NK-92 treated with Interleukin-12 subunit alpha and Interleukin-12 subunit beta, amount 100 ng/mL, for 24 hours (cell line): Measurements from ENCODE around the gene FAAP20.

ENCODE experiments used
- DNase-seq: peaks from one replicate; lab custom pipeline; 2025; lab: John Stamatoyannopoulos, UW

Gene FAAP20

DNA sequence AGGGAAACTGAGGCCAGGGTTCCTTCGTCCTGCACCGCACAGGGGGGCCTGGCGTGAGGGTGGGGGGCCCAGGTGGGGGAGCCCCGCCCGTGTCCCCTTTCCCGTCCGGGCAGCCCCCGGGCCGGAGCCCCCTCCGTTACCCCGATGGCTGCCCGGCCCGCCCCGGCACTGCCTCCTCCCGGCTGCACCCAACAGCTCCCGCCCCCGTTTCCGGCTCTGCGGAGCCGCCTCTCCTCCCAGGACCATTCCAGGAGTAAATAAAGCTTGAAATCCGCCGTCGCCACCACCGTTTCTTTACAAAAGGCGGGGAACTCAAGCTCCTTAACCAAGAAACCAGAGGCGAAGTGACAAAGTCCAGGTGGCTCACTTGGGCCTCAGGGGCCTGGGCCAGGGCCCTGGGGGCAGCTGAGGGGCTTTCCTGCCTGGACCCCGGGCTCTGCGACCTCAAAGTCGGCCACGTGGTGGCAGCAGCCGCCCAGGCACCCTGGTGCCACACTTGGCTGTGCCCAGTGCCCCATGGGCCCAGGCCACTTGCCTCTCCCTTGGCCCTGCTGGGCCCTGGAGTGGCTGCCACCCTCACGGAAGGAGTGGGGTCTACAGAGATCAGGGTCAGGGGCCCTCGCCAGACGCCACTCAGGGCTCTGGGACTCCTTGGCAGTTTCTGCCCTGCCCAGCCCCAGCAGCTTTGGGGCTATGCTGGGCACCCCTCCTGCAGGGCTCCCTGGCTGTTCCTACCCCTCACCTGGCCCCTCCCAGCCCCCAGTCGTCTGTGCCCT, 514 bp upstream of the FAAP20 start:
- DNase-seq = peak; percentile 79

- no peak for DNase-seq
These were observed 874 bp downstream of the FAAP20 start for GRCh38 chr1:2193514-2194281.

DNA sequence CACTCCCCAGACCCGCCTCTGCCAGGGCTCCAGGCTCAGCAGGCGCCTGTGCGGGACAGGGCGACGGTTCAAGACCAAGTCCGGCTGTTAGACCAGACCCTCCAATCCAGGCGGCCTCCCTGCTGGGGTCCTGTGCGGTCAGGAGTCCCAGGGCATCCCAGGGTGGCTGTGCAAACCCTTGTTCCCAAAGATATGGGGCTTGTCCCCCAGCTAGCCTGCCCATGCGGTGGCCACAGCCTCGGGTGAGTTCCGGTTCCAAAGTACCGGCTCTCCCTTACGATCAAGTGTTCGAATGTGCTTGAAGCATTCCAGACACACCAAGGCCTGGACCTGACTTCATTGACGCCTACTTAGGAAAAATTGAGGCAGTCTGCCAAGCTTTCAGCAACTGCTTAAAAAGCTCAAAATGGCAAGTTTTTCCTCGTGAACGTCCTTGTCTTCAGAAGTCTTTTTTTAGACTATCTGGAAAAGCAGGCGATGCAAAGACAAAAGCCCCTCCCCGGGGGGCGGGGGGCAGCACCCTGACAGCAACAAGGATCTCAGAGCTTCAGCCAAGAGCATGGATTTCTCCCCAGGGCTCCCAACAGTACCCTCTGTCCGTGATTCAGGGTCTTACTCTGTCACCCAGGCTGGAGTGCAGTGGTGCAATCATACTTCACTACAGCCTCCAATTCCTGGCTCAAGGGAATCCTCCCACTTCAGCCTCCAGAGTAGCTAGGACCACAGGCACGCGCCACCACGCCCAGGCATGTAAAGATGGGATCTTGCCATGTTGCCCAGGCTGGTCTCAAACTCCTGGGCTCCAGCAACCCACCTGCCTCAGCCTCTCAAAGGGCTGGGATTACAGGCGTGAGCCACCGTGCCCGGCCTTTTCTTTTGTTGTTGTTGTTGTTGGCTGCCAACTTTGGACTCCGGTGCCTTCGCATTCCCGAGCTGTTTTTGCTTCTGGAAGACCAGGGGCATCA, 2.3 kb downstream of the FAAP20 start:
- no peak for DNase-seq

GRCh38 chr1:2190491-2190976, 4.0 kb downstream of the FAAP20 start:
- no peak for DNase-seq

DNA sequence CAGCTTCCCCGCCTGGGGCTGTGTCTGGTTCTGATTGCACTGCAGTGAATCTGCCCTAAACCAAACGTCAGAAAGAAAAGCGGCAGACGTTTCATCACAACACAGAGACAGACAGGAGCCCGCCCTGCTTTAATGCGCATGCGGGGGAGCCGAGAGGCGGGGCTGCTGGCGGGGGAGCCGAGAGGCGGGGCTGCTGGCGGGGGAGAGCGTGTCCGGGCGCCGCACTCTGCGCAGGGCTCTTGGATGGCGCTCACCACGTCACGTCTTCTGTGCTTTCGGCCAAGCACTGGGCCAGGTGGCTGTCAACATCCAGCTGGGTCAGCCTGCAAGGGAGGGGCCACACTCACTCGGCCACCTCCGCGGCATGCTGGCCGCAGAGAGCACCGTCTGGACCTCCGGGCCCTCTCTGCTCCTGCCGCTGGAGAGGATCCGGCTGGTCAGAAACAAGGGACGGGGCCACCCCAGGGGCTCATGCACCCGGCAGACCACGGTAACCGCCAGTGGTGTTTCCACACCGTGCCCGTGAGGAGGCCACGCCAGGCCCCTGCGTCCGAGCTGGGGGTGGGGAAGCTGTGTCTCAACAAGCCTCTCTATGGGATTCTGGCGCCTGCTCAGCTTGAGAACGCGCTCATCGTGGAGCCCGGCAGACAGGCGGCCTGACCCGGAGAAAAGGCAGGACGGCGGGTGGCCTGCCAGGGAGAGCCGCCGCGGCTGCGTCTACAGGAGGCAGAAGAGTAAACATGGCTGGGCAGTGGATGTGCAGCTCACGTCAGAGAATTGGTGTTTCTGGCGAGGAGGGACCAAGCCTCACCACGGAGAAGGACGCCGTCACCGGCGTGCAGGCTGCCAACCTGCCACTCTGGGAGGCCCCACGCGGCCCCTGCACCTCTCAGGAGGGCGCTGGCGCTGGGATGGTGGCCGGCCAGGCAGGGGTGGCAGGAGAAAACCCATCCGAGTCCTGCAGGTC, 4.8 kb downstream of the FAAP20 start:
- peak; percentile 40 for DNase-seq

DNA sequence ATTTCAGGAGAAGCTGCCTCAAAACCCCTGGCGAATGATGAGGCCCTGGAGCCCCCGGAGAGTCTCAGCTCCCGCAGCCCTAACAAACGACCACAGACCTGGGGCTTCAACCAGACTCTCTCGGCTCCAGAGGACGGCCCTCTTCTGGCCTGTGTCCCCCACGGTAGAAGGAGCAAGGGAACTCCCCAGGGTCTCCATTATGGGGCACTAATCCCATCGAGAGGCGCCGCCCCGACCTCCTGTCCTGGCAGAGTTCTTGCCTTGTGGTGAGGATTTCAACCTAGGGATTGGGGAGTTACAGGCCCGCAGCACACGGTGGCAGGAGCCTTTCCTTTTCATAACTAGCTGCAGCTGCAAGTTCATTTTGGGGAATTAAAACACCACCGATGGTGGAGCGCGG, 6.2 kb downstream of the FAAP20 start:
- no peak for DNase-seq

GRCh38 chr1:2187619-2188018, 7.0 kb downstream of the FAAP20 start:
- no peak for DNase-seq

DNA sequence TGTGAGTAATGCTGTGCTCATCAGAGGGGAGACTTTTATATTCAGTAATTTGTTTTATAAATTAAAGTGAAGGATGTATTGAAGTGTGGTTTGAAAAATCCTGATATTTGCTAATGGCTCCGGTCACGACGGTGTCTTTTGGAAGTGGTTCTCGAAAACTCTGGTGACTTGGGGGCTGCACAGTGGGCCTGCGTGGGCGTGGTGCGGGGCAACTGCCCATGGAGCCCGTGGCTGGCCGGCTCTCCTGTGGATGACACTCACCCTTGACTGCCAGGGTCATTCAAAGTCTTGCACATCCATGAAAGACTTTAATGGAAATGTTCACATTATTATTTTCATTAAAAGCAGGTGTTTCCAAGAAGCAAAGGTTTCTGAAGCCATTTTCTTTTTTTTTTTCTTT, 7.7 kb downstream of the FAAP20 start:
- no peak for DNase-seq

DNA sequence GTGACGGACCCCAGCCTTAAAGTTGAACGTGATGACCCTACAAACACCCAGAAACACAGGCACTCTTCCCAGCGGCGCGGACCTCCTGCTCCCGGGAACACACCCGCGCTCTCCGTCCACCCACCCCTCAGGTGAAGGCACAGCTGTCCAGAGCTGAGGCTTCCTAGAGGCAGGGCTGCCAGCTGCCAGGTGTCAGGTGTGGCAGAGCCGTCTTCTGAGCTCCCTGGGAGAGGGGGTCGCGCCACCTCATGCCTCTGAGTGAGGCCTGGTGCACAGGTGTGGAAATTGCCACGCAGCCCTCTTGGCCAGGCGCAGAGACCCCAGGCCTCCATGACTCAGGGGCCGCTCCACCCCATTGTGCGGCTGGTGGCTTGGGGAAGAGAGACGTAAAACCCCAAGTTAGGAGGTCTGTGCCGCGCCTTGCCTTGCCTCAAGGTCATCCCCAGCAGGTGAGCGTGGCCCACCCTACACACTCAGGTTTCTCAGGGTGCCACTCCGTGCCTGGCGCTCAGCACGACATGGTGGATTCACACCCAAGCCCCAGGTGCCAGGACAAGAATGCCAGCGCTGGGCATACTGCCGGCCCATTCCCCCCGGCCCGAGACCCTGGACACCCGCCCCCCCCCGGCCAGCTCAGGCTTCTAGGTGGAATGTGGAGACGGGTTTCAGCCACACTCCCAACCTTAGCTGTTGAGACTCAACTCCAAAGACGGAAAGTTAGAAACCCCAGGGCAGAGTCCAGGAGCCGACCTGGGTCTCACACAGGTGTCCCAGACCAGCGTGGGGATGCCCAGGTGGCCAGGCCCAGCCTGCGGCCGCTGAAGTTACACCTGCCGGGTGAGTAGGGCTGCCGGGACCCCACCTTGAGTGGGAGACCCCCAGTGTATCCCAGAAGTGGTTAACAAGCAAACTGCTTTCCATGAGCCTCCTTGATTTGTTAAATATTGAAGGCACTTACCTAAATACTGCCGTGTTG, 8.4 kb downstream of the FAAP20 start:
- no peak for DNase-seq

DNA sequence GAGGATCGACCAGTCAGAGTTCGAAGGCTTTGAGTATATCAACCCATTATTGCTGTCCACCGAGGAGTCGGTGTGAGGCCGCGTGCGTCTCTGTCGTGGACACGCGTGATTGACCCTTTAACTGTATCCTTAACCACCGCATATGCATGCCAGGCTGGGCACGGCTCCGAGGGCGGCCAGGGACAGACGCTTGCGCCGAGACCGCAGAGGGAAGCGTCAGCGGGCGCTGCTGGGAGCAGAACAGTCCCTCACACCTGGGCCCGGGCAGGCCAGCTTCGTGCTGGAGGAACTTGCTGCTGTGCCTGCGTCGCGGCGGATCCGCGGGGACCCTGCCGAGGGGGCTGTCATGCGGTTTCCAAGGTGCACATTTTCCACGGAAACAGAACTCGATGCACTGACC, 9.6 kb downstream of the FAAP20 start:
- no peak for DNase-seq

DNA sequence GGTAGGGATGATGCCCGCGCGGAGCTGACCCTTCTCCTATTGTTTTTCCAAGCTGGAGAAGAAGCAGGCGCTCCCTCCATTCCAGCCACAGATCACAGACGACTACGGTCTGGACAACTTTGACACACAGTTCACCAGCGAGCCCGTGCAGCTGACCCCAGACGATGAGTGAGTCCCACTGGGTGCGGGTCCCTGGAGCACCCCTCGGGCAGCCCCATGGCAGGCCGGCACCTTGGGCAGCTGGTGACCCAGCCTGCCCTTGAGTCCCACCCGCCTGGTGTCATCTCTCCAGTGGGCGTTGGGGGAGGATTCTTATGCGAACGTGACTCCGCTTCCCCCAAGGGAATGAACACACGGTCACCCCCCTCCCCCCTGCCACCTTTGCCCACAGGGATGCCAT, 10.0 kb downstream of the FAAP20 start:
- DNase-seq = no peak

DNA sequence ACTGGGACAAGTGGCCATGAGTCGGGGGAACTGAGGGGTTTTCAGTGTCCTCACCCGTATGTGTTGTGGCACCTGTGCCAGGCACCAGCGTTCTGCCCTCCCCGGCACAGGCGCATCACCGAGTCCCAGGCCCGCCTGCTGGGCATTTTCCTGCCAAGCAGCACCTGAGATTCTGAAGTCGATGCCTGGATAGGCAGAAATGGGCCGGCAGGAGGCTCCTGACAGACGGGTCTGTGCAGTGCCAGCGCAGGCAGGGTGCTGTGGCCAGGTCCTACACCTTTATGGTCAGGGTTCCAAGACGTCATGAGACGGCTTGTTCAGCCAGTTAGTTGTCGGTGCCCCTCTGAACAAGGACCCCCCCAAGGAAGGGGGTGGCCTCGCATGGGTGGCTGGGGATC, 10.6 kb downstream of the FAAP20 start:
- no peak for DNase-seq

DNA sequence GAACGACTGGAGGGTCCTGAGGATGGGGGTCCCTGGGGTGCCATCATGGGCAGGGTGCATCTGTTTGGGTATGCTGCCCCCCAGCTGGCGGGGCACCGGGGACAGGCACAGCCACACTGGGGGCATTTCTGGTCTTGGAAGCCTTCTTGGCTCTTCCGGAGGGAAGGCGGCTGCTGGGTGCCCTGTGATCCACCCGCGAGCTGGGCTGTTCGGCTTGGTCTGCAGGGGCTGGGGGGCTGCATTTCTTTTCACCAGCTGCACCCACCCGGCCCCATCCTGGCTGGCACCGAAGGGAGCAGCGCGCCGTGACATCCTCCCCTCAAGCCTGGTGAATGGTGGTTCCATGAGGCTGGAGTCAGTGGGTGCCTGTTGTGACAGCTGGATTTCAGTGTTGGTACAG, 12.2 kb downstream of the FAAP20 start:
- no peak for DNase-seq

DNA sequence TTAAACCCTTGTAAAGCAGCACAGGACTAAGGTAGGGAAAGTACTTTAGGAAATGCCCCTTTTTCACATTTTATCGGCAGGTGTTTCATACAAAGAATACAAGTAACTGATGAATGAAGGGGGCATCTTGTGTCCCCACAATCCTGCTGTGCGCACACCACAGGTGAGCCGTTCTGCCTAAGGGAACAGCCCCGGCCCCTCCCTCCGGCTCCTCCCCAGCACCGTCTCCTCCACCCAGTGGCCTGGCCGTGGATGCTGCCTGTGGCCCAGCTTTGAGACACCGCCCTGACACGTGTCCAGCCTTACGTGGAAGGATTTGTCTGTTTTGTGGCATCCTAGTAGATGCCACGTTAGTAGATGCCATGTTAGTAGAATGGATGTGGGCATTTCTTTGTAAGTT, 12.8 kb downstream of the FAAP20 start:
- DNase-seq = no peak

- DNase-seq = no peak
These were observed 13.3 kb downstream of the FAAP20 start for GRCh38 chr1:2181271-2181670.

DNA sequence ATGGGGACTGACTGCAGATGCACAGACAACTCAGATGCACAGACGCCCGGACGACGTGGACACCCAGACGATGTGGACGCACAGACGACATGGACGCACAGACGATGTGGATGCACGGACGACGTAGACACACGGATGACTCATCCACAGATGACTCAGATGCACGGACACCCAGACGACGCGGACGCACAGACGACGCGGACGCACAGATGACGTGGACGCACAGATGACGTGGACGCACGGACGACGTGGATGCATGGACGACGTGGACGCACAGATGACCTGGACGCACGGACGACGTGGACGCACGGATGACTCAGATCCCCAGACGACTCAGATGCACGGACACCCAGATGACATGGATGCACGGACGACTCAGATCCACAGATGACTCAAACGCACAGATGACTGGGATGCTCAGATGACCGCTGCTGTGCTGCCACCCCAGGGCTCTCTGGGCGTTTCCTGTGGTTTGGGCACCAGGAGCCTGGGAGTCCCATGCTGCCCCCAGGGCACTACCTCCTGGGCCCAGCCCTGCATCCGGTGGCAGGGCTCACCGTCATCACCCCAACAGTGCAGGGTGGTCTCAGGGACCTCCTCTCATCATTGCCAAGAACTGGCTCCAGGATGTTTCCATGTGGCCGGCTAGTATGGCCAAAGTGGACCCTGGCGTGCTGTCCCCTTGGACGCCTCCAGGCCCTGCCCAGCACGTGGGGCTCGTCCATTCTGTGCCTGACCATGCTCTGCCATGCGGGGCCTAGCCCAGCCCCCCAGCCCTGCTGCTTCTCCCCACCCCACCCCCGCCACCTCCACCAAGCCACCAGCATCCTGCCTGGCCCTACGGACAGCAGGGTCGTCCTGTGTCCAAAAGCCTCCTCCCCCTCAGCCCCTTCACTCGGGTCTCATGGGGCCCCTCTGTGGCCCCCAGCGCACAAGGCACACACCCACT, 14.0 kb downstream of the FAAP20 start:
- DNase-seq = no peak

GRCh38 chr1:2179283-2180013, 15.1 kb downstream of the FAAP20 start:
- no peak for DNase-seq

DNA sequence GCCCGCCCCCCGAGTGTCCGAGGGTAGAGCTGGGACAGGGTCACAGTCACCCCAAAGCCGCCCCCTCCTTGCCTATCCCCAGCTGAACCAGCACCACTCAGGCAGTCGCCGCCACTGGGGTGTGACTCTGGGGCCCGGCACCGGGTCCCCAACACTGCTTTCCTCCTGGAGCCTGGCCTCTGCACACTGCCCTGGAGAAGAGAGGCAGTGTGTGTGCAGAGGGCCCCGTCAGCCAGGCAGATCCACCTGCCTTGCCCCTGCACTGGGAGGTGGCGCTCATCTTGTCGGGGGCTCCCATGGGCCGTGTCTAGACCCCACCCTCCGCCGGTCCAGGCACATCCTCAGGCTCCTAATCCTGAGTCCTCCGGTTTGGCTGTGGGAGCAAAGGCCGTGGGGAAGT, 15.7 kb downstream of the FAAP20 start:
- DNase-seq = no peak
